Tibial artery (tissue), 4 donors: Measurements from ENCODE around the gene ZMIZ1.

Experiments used
- DNase-seq, 2 donors: peaks; one replicate each; pipeline ENCODE4 v3.0.0-alpha.2; 2019
- H3K27ac ChIP-seq, 2 donors: fragments of 200-600 bp; sonication (generic) in 1 of 2; 1 replicate in 1 of 2; 2 replicates in 1 of 2; pipeline ENCODE4 v1.5.1; 2018 to 2019; ENCODE audit warnings: mild to moderate bottlenecking in 1 of 2
- H3K27me3 ChIP-seq, 2 donors: fragments of 200-600 bp; sonication (generic) in 1 of 2; one replicate each; pipeline versions ENCODE4 v1.5.1 to v1.6.0; 2016 to 2019
- H3K36me3 ChIP-seq, 3 donors: fragments of 200-600 bp; sonication (generic) in 2 of 3; one replicate each; pipeline ENCODE4 v1.5.1; 2016 to 2019; ENCODE audit warnings: mild to moderate bottlenecking in 2 of 3
- H3K4me1 ChIP-seq, 4 donors: fragments of 200-600 bp; sonication (generic) in 2 of 4; 1 replicate in 3 of 4; 2 replicates in 1 of 4; pipeline ENCODE4 v1.5.1; 2016 to 2019
- H3K4me3 ChIP-seq, 2 donors: fragments of 200-600 bp; sonication (generic) in 1 of 2; 1 replicate in 1 of 2; 2 replicates in 1 of 2; pipeline ENCODE4 v1.5.1; 2018 to 2019; ENCODE audit warnings: mild to moderate bottlenecking in 2 of 2
- H3K9me3 ChIP-seq, 3 donors: fragments of 200-600 bp; sonication (generic) in 1 of 3; one replicate each; pipeline ENCODE4 v1.5.1; 2016 to 2019
- intact Hi-C: fragments of 100-400 bp; cut with DNase I; formaldehyde crosslinking; loops from one replicate; pipeline ENCODE4 v1.15.0; 2023; ENCODE audit warnings: low total_unique reads
- TF ChIP-seq, protein P1 (sequence below), 2 experiments: fragments of 200-600 bp in 1 of 2; fragments of 450-650 bp in 1 of 2; IDR thresholded peaks; one replicate each; pipeline ENCODE4 v1.5.1; 2017 to 2019; ENCODE audit warnings: antibody characterized with exemption in 2 of 2, mild to moderate bottlenecking in 1 of 2, moderate library complexity in 1 of 2

The ZMIZ1 gene

DNA sequence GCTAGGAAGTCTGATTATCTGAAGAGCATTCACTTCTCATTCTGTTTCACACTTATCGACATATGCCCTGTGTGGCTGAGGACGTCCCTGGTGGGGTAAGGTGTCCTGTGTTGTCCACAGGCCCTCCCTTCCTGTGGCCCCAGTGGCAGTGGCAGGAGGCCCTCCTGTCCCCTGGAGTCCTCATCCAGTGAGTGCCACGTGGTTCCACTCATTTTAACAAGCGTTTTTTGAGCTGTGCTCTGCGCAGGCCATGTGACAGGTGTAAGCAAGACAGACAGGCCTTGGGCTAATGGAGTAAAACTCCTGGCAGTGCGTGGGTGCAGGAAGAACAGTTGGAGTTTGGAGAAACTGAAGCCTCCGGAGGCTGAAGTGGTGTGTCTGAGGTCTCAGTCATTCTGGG lies 239.2 kb downstream of the ZMIZ1 start:
- Histone ChIP-seq H3K36me3 (peaks cover 61 to 100% (median 96%) of the 10 kb centered on the region in 3 donors), H3K27ac (no peak overlapping the region), H3K27me3 (no peaks in the 10 kb centered on the region), H3K4me3 (no peak overlapping the region), H3K4me1 (no peaks in the 10 kb centered on the region), H3K9me3 (no peaks in the 10 kb centered on the region)
- intact Hi-C loops, result no loop called here
- no peak for DNase-seq
- TF ChIP-seq, protein P1, sequence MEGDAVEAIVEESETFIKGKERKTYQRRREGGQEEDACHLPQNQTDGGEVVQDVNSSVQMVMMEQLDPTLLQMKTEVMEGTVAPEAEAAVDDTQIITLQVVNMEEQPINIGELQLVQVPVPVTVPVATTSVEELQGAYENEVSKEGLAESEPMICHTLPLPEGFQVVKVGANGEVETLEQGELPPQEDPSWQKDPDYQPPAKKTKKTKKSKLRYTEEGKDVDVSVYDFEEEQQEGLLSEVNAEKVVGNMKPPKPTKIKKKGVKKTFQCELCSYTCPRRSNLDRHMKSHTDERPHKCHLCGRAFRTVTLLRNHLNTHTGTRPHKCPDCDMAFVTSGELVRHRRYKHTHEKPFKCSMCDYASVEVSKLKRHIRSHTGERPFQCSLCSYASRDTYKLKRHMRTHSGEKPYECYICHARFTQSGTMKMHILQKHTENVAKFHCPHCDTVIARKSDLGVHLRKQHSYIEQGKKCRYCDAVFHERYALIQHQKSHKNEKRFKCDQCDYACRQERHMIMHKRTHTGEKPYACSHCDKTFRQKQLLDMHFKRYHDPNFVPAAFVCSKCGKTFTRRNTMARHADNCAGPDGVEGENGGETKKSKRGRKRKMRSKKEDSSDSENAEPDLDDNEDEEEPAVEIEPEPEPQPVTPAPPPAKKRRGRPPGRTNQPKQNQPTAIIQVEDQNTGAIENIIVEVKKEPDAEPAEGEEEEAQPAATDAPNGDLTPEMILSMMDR (IDR thresholded peaks at IDR 0.05), result no peak

DNA sequence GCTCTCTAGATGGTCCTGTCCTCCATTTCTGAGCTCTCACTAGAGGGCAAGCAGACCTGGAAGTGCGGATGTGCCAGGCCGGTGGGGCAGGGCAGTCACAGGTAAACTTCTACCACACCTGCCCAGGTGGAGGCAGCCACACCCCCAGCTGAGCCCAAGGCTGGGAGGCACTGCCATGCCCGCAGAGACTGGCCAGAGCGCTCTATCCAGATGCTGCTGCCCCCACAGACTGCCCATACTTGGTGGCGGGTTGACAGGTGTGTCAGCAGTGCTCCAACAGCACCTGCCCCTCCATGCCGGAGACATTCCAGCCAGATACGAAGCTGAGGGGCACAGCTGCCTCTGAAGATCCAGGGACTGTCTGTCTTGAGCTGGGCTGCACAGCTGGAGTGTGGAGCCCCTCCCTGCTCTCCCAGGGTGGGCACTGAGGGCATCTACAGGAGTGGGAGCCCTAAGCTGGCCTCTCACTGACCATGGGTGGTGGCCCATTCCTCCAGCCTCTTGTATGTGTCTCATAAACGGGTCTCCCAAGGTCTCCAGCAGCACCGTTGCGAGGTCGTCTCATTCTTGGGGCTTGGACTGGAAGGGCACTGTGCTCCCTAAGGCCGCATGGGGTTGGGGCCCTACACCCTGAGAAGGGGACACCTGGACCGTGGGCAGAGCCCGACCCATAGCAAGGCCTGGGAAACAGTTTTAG lies 240.4 kb downstream of the ZMIZ1 start:
- H3K4me3 ChIP-seq, result no peak overlapping the region
- intact Hi-C loops, result no loop called here
- TF ChIP-seq, protein P1 (IDR thresholded peaks at IDR 0.05), result no peak
- H3K36me3 ChIP-seq, result peaks cover 54 to 100% (median 96%) of the 10 kb centered on the region in 3 donors
- H3K4me1 ChIP-seq, result no peaks in the 10 kb centered on the region
- no peak for DNase-seq
- no peak overlapping the region for H3K27ac ChIP-seq
- no peaks in the 10 kb centered on the region for H3K27me3 ChIP-seq
- no peaks in the 10 kb centered on the region for H3K9me3 ChIP-seq

DNA sequence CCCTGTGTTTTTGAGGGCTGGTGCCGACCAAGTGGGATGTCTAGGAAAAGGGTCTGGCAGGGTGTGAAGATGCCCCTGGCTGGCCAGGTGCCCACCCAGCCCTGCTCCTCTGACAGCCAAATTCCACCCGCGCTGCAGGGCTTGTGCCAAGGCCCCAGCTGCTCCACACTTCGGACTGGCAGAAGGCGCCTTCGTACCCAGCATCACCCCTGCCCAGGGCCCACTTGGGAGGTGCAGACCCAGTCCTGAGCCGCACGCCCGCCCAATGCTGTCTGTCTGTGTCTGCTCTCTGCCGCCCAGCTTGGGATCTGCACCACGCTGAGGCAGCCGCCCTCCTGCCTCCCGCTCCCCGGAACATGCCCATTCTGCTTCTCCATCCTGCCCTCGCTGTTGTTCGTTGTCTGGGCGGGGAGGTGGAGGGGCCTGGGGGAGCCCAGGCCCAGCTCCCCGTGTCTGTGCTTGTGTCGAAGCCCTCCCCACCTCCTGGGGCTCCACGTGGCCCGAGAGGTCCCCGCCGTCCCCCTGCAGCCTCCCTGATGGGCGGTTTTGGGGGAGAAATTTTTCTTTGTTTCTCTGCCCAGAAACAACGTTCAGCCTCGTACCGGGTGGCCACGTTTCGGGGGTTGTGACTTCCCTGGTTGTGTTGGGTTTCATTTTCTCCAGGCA lies 241.6 kb downstream of the ZMIZ1 start:
- no peak overlapping the region for H3K4me3 ChIP-seq
- no peaks in the 10 kb centered on the region for H3K9me3 ChIP-seq
- H3K36me3 ChIP-seq, result peaks cover 42 to 98% (median 86%) of the 10 kb centered on the region in 3 donors
- DNase-seq, result no peak
- H3K4me1 ChIP-seq, result no peaks in the 10 kb centered on the region
- no peaks in the 10 kb centered on the region for H3K27me3 ChIP-seq
- intact Hi-C loops, result no loop called here
- TF ChIP-seq, protein P1 (IDR thresholded peaks at IDR 0.05), result no peak
- no peak overlapping the region for H3K27ac ChIP-seq

DNA sequence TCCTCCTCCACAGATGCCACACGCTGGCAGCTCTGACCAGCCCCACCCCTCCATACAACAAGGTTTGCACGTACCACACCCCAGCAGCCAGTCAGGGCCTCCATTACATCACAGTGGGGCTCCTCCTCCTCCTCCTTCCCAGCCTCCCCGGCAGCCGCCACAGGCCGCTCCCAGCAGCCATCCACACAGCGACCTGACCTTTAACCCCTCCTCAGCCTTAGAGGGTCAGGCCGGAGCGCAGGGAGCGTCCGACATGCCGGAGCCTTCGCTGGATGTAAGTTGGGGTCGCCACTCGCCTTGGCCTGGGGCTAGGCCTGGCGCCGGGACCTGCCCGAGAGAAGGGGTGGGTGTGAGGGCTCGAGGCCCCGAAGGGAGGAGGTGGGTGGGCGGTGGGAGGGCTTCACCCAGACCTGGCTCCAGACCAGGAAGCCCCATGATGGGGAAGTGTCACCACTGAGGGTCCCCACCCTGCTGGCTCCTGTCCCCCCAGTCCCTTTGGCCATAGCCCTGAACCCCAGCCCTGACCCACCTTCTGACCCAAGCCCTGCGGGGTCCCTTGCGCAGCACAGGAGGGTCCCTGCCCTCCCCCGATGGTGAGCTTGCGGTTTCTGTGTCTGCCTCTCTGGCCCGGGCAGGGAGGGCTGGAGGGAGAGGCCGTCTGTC lies 242.3 kb downstream of the ZMIZ1 start:
- Histone ChIP-seq H3K9me3 (no peaks in the 10 kb centered on the region), H3K36me3 (peaks cover 38 to 94% (median 79%) of the 10 kb centered on the region in 3 donors), H3K4me1 (no peaks in the 10 kb centered on the region), H3K27me3 (no peaks in the 10 kb centered on the region), H3K4me3 (no peak overlapping the region), H3K27ac (no peak overlapping the region)
- intact Hi-C loops, result no loop called here
- TF ChIP-seq, protein P1 (IDR thresholded peaks at IDR 0.05), result no peak
- no peak for DNase-seq

DNA sequence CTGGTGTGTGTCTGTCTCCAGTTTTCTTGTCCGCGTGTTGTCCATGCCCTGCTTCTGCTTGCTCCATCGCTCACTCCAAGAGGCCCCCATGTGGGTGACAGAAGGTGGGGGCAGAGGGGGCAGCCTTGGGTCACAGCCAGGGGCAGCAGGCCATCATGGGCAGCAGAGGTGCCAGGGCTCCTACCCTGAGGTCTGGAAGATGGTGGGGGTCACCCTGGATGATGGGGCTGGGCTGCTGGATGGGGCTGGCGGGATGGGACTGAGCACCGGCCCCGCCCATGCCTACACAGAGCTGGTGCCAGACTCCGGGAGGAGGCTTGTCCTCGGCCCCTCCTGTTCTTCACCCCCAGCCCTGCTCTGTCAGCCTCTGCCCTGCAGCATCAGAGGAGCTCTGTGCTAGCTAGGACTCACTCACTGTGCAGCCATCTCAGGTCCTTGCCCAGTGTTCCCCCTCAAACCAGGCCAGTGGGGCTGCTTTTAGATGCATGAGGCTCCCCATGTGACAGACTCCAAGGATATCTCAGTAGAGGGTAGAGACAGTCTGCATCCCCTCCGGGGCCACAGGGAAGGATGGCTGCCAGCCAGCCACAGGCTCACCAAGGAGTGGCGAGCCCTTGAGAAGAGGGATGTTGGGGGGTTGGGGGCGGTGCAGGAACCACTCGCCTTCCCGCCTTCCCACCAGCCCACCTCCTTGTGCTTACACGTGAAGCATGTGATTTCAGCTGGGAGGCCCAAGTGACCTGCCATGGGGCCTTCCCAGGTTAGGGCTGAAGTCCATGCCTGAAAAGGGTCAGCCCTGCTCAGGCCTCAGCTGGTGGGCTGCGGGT lies 243.0 kb downstream of the ZMIZ1 start:
- H3K27ac ChIP-seq, result no peak overlapping the region
- peaks cover 35 to 86% (median 72%) of the 10 kb centered on the region in 3 donors for H3K36me3 ChIP-seq
- H3K4me1 ChIP-seq, result peaks cover 0 to 2% (median 0%) of the 10 kb centered on the region in 4 donors
- H3K27me3 ChIP-seq, result no peaks in the 10 kb centered on the region
- H3K4me3 ChIP-seq, result no peak overlapping the region
- H3K9me3 ChIP-seq, result no peaks in the 10 kb centered on the region
- intact Hi-C loops, result no loop called here
- no peak for DNase-seq
- TF ChIP-seq, protein P1 (IDR thresholded peaks at IDR 0.05), result no peak
